Mesendoderm (in vitro differentiated cells): ENCODE measurements around the gene APBA1.

Experiments
- DNase-seq: peaks from one replicate; pipeline ENCODE4 v3.0.0; 2013
- H2AK5ac ChIP-seq: 2 replicates; pipeline ENCODE4 v1.6.1; 2013; ENCODE audit warnings: low read length, inconsistent platforms
- H2BK120ac ChIP-seq: 2 replicates; pipeline ENCODE4 v1.6.1; 2013; ENCODE audit warnings: low read depth, mild to moderate bottlenecking, low read length, moderate library complexity, mixed read lengths
- H2BK15ac ChIP-seq: replicated peaks from 2 replicates; pipeline ENCODE4 v1.6.1; 2013; ENCODE audit warnings: low read depth, mild to moderate bottlenecking, moderate library complexity
- H2BK5ac ChIP-seq: 2 replicates; pipeline ENCODE4 v1.6.1; 2013; ENCODE audit warnings: low read length, inconsistent platforms
- H3K18ac ChIP-seq: 2 replicates; pipeline ENCODE4 v1.6.1; 2013; ENCODE audit warnings: mild to moderate bottlenecking, low read length, mixed read lengths
- H3K23ac ChIP-seq: one replicate; pipeline ENCODE4 v1.6.1; 2013; ENCODE audit warnings: low read length
- H3K27ac ChIP-seq: 2 replicates; pipeline ENCODE4 v1.5.1; 2013; ENCODE audit warnings: low read depth, mild to moderate bottlenecking, inconsistent platforms, low read length, moderate library complexity
- H3K27me3 ChIP-seq: 2 replicates; pipeline ENCODE4 v1.6.1; 2013; ENCODE audit warnings: low read length, control low read depth, mild to moderate bottlenecking, inconsistent platforms; ENCODE audit not compliant: insufficient read depth, poor library complexity
- H3K36me3 ChIP-seq: 2 replicates; pipeline ENCODE4 v1.6.1; 2013; ENCODE audit warnings: low read length, inconsistent platforms; ENCODE audit not compliant: control insufficient read depth, insufficient read depth
- H3K4ac ChIP-seq: one replicate; pipeline ENCODE4 v1.6.1; 2013; ENCODE audit warnings: low read depth, mild to moderate bottlenecking, low read length, moderate library complexity
- H3K4me1 ChIP-seq: 2 replicates; pipeline ENCODE4 v1.6.1; 2013; ENCODE audit warnings: low read depth, low read length, inconsistent platforms; ENCODE audit not compliant: control insufficient read depth
- H3K4me2 ChIP-seq: 2 replicates; pipeline ENCODE4 v1.6.1; 2013; ENCODE audit warnings: low read length
- H3K4me3 ChIP-seq: 2 replicates; pipeline ENCODE4 v1.5.1; 2013; ENCODE audit warnings: mild to moderate bottlenecking, low read length
- H3K56ac ChIP-seq: one replicate; pipeline ENCODE4 v1.6.1; 2013; ENCODE audit warnings: low read length
- H3K79me1 ChIP-seq: 2 replicates; pipeline ENCODE4 v1.6.1; 2013; ENCODE audit warnings: low read length, inconsistent platforms
- H3K79me2 ChIP-seq: 2 replicates; pipeline ENCODE4 v1.6.1; 2013; ENCODE audit warnings: mild to moderate bottlenecking, low read length; ENCODE audit not compliant: control insufficient read depth, insufficient read depth
- H3K9ac ChIP-seq: 2 replicates; pipeline ENCODE4 v1.6.1; 2013; ENCODE audit warnings: low read length, inconsistent platforms
- H4K5ac ChIP-seq: one replicate; pipeline ENCODE4 v1.6.1; 2013; ENCODE audit warnings: low read length
- H4K8ac ChIP-seq: one replicate; pipeline ENCODE4 v1.6.1; 2013; ENCODE audit warnings: low read depth, mild to moderate bottlenecking, control low read depth, low read length, moderate library complexity
- WGBS: extraction: QIAGEN DNeasy Blood & Tissue Kit; methylation state at CpG from one replicate; pipeline ENCODE4 v1.1.7; 2013; ENCODE audit warnings: low lambda C conversion rate, missing lambda C conversion rate; ENCODE audit not compliant: insufficient coverage; ENCODE audit errors: extremely low coverage; 5-methylcytosine and 5-hydroxymethylcytosine counted together

The APBA1 gene

GRCh38 chr9:69611221-69611620 is 61.0 kb downstream of the APBA1 start:
- no CpG with 5 or more reads among the region's 3 CpGs for WGBS
- H2AK5ac ChIP-seq = no peak overlapping the region
- H3K36me3 ChIP-seq = no peaks in the 10 kb centered on the region
- no peak overlapping the region for H2BK120ac ChIP-seq
- H2BK5ac ChIP-seq = no peak overlapping the region
- H3K18ac ChIP-seq = no peak overlapping the region
- DNase-seq = no peak
- no peak overlapping the region for H4K5ac ChIP-seq
- no peaks in the 10 kb centered on the region for H3K27me3 ChIP-seq
- H3K79me2 ChIP-seq = no peaks in the 10 kb centered on the region
- no peak overlapping the region for H3K27ac ChIP-seq
- H3K4me1 ChIP-seq = no peaks in the 10 kb centered on the region
- H3K56ac ChIP-seq = no peak overlapping the region
- no peak overlapping the region for H4K8ac ChIP-seq
- no peaks in the 10 kb centered on the region for H3K79me1 ChIP-seq
- H3K4me3 ChIP-seq = no peak overlapping the region
- no peak overlapping the region for H3K9ac ChIP-seq
- no peak overlapping the region for H2BK15ac ChIP-seq
- no peak overlapping the region for H3K4me2 ChIP-seq
- H3K23ac ChIP-seq = no peak overlapping the region
- no peak overlapping the region for H3K4ac ChIP-seq

GRCh38 chr9:69609156-69609555 is 63.0 kb downstream of the APBA1 start:
- Histone ChIP-seq H2BK15ac (no peak overlapping the region), H2AK5ac (no peak overlapping the region), H3K4me2 (no peak overlapping the region), H2BK120ac (no peak overlapping the region), H3K36me3 (no peaks in the 10 kb centered on the region), H4K8ac (no peak overlapping the region), H3K27me3 (no peaks in the 10 kb centered on the region), H3K4me1 (no peaks in the 10 kb centered on the region), H3K27ac (no peak overlapping the region), H3K79me2 (no peaks in the 10 kb centered on the region), H2BK5ac (no peak overlapping the region), H3K4ac (no peak overlapping the region), H3K4me3 (no peak overlapping the region), H3K56ac (no peak overlapping the region), H3K9ac (no peak overlapping the region), H3K18ac (no peak overlapping the region), H4K5ac (no peak overlapping the region), H3K79me1 (no peaks in the 10 kb centered on the region), H3K23ac (no peak overlapping the region)
- no peak for DNase-seq

- no peak overlapping the region for H3K27ac ChIP-seq
- no peaks in the 10 kb centered on the region for H3K36me3 ChIP-seq
- H3K9ac ChIP-seq = no peak overlapping the region
- no peak overlapping the region for H3K4me3 ChIP-seq
- DNase-seq = no peak
- no CpG with 5 or more reads among the region's 5 CpGs for whole genome bisulfite sequencing
- H3K23ac ChIP-seq = no peak overlapping the region
- H4K8ac ChIP-seq = no peak overlapping the region
- H3K4ac ChIP-seq = no peak overlapping the region
- no peaks in the 10 kb centered on the region for H3K4me1 ChIP-seq
- no peak overlapping the region for H2BK5ac ChIP-seq
- H3K79me1 ChIP-seq = no peaks in the 10 kb centered on the region
- H3K18ac ChIP-seq = no peak overlapping the region
- H3K79me2 ChIP-seq = no peaks in the 10 kb centered on the region
- H2BK15ac ChIP-seq = no peak overlapping the region
- no peaks in the 10 kb centered on the region for H3K27me3 ChIP-seq
- no peak overlapping the region for H2BK120ac ChIP-seq
- no peak overlapping the region for H4K5ac ChIP-seq
- no peak overlapping the region for H2AK5ac ChIP-seq
- H3K56ac ChIP-seq = no peak overlapping the region
- H3K4me2 ChIP-seq = no peak overlapping the region
Measured at GRCh38 chr9:69606089-69606488, 66.1 kb downstream of the APBA1 start.

GRCh38 chr9:69605406-69605805 is 66.8 kb downstream of the APBA1 start:
- H3K4me3 ChIP-seq = no peak overlapping the region
- H3K18ac ChIP-seq = no peak overlapping the region
- H3K4me1 ChIP-seq = no peaks in the 10 kb centered on the region
- no peak overlapping the region for H3K4ac ChIP-seq
- WGBS = no CpG with 5 or more reads among the region's 4 CpGs
- no peak overlapping the region for H2BK5ac ChIP-seq
- H3K79me1 ChIP-seq = no peaks in the 10 kb centered on the region
- no peak overlapping the region for H4K8ac ChIP-seq
- H3K23ac ChIP-seq = no peak overlapping the region
- no peak overlapping the region for H2BK120ac ChIP-seq
- H3K4me2 ChIP-seq = no peak overlapping the region
- H3K27me3 ChIP-seq = no peaks in the 10 kb centered on the region
- H3K56ac ChIP-seq = no peak overlapping the region
- no peak for DNase-seq
- H2AK5ac ChIP-seq = no peak overlapping the region
- H3K27ac ChIP-seq = no peak overlapping the region
- H3K79me2 ChIP-seq = no peaks in the 10 kb centered on the region
- no peak overlapping the region for H4K5ac ChIP-seq
- H3K36me3 ChIP-seq = no peaks in the 10 kb centered on the region
- H3K9ac ChIP-seq = no peak overlapping the region
- H2BK15ac ChIP-seq = no peak overlapping the region

- H3K4me1 ChIP-seq = no peaks in the 10 kb centered on the region
- H3K4me3 ChIP-seq = no peak overlapping the region
- H3K56ac ChIP-seq = no peak overlapping the region
- no peak overlapping the region for H3K18ac ChIP-seq
- H4K8ac ChIP-seq = no peak overlapping the region
- no peak overlapping the region for H4K5ac ChIP-seq
- no peak overlapping the region for H3K27ac ChIP-seq
- H2BK5ac ChIP-seq = no peak overlapping the region
- no peak overlapping the region for H3K4ac ChIP-seq
- H3K79me1 ChIP-seq = no peaks in the 10 kb centered on the region
- WGBS = no CpG with 5 or more reads among the region's 10 CpGs
- H3K79me2 ChIP-seq = no peaks in the 10 kb centered on the region
- no peak overlapping the region for H2BK120ac ChIP-seq
- no peak overlapping the region for H2AK5ac ChIP-seq
- H2BK15ac ChIP-seq = no peak overlapping the region
- H3K23ac ChIP-seq = no peak overlapping the region
- no peaks in the 10 kb centered on the region for H3K36me3 ChIP-seq
- no peak overlapping the region for H3K9ac ChIP-seq
- H3K4me2 ChIP-seq = no peak overlapping the region
- H3K27me3 ChIP-seq = no peaks in the 10 kb centered on the region
- no peak for DNase-seq
Measured at GRCh38 chr9:69604568-69605219, 67.5 kb downstream of the APBA1 start.

GRCh38 chr9:69603656-69604055 is 68.5 kb downstream of the APBA1 start:
- Histone ChIP-seq H3K4me2 (no peak overlapping the region), H4K8ac (no peak overlapping the region), H2BK5ac (no peak overlapping the region), H3K4ac (no peak overlapping the region), H3K4me1 (no peaks in the 10 kb centered on the region), H3K27me3 (no peaks in the 10 kb centered on the region), H2BK120ac (no peak overlapping the region), H3K18ac (no peak overlapping the region), H3K23ac (no peak overlapping the region), H3K79me2 (no peaks in the 10 kb centered on the region), H3K27ac (no peak overlapping the region), H2BK15ac (no peak overlapping the region), H3K79me1 (no peaks in the 10 kb centered on the region), H4K5ac (no peak overlapping the region), H3K36me3 (no peaks in the 10 kb centered on the region), H2AK5ac (no peak overlapping the region), H3K4me3 (no peak overlapping the region), H3K9ac (no peak overlapping the region), H3K56ac (no peak overlapping the region)
- DNase-seq = no peak
- WGBS = no CpG with 5 or more reads among the region's 5 CpGs
